Nephron (organoid): ENCODE results near the gene FAM222A.

Experiments
- H3K27ac Mint-ChIP-seq, 3 experiments: 2 replicates each; pipeline ENCODE4 v1.8.0; 2020; ENCODE audit warnings: mixed read lengths in 3 of 3, mild to moderate bottlenecking in 2 of 3, moderate library complexity in 1 of 3
- H3K27me3 Mint-ChIP-seq: 2 replicates; pipeline ENCODE4 v1.8.0; 2021; ENCODE audit warnings: low read depth, mild to moderate bottlenecking, moderate library complexity, mixed read lengths
- H3K36me3 Mint-ChIP-seq: 2 replicates; pipeline ENCODE4 v1.8.0; 2020; ENCODE audit warnings: low read depth, mixed read lengths
- H3K4me1 Mint-ChIP-seq: 2 replicates; pipeline ENCODE4 v1.8.0; 2020; ENCODE audit warnings: mixed read lengths
- H3K4me3 Mint-ChIP-seq, 3 experiments: 2 replicates each; pipeline ENCODE4 v1.8.0; 2020; ENCODE audit warnings: mild to moderate bottlenecking in 3 of 3, mixed read lengths in 3 of 3, moderate library complexity in 2 of 3
- H3K9me3 Mint-ChIP-seq: 2 replicates; pipeline ENCODE4 v1.8.0; 2020; ENCODE audit warnings: mixed read lengths
- CTCF ChIP-seq, 3 experiments: fragments of 200-600 bp; sonication (generic); IDR thresholded peaks; one replicate each; pipeline ENCODE4 v1.5.0; 2021; ENCODE audit warnings: antibody characterized with exemption in 3 of 3; ENCODE audit not compliant: unreplicated experiment in 3 of 3

Gene FAM222A

GRCh38 chr12:109737631-109738030 is 24.0 kb downstream of the FAM222A start:
- H3K27me3 Mint-ChIP-seq: peaks cover 9% of the 10 kb centered on the region
- H3K27ac Mint-ChIP-seq: peak overlapping the region; percentile 93 to 97 (median 96)
- no peak overlapping the region for H3K4me3 Mint-ChIP-seq
- H3K36me3 Mint-ChIP-seq: no peaks in the 10 kb centered on the region
- no peak for TF ChIP-seq CTCF (IDR thresholded peaks at IDR 0.05; ENCODE audit: unreplicated experiment in 3 of 3)
- peaks cover 48% of the 10 kb centered on the region for H3K4me1 Mint-ChIP-seq
- H3K9me3 Mint-ChIP-seq: no peaks in the 10 kb centered on the region

GRCh38 chr12:109738209-109738608 is 24.6 kb downstream of the FAM222A start:
- H3K27ac Mint-ChIP-seq: peak overlapping the region; percentile 93 to 97 (median 96)
- H3K4me1 Mint-ChIP-seq: peaks cover 46% of the 10 kb centered on the region
- H3K27me3 Mint-ChIP-seq: peaks cover 9% of the 10 kb centered on the region
- H3K36me3 Mint-ChIP-seq: no peaks in the 10 kb centered on the region
- H3K4me3 Mint-ChIP-seq: no peak overlapping the region
- H3K9me3 Mint-ChIP-seq: no peaks in the 10 kb centered on the region
- TF ChIP-seq CTCF (IDR thresholded peaks at IDR 0.05; ENCODE audit: unreplicated experiment in 3 of 3): no peak

GRCh38 chr12:109738878-109739665 is 25.4 kb downstream of the FAM222A start:
- no peak for TF ChIP-seq CTCF (IDR thresholded peaks at IDR 0.05; ENCODE audit: unreplicated experiment in 3 of 3)
- no peak overlapping the region for H3K4me3 Mint-ChIP-seq
- H3K36me3 Mint-ChIP-seq: no peaks in the 10 kb centered on the region
- H3K27me3 Mint-ChIP-seq: peaks cover 9% of the 10 kb centered on the region
- H3K27ac Mint-ChIP-seq: peak overlapping the region in 2 of 3 experiments; percentile 93 to 97
- no peaks in the 10 kb centered on the region for H3K9me3 Mint-ChIP-seq
- peaks cover 44% of the 10 kb centered on the region for H3K4me1 Mint-ChIP-seq

GRCh38 chr12:109739747-109740693 is 26.4 kb downstream of the FAM222A start:
- Mint-ChIP-seq H3K36me3 (peaks cover 3% of the 10 kb centered on the region), H3K4me1 (peaks cover 40% of the 10 kb centered on the region), H3K27me3 (peaks cover 11% of the 10 kb centered on the region), H3K4me3 (no peak overlapping the region), H3K9me3 (no peaks in the 10 kb centered on the region), H3K27ac (peak overlapping the region in 1 of 3 experiments; percentile 97)
- no peak for TF ChIP-seq CTCF (IDR thresholded peaks at IDR 0.05; ENCODE audit: unreplicated experiment in 3 of 3)

GRCh38 chr12:109740694-109741245 is 27.1 kb downstream of the FAM222A start:
- TF ChIP-seq CTCF (IDR thresholded peaks at IDR 0.05; ENCODE audit: unreplicated experiment in 3 of 3): no peak
- Mint-ChIP-seq H3K27ac (peak overlapping the region in 2 of 3 experiments; percentile 36 to 72), H3K4me1 (peaks cover 32% of the 10 kb centered on the region), H3K9me3 (no peaks in the 10 kb centered on the region), H3K36me3 (peaks cover 3% of the 10 kb centered on the region), H3K4me3 (no peak overlapping the region), H3K27me3 (peaks cover 11% of the 10 kb centered on the region)
